GM23338 (cell line): ENCODE results near the gene FXYD7. TPM values are rescaled to one million over a fixed set of nuclear protein-coding genes. Genes with fewer than 3 reads are reported as not detected.
A peak's percentile ranks its signal among the peaks of the same experiment; 100 is the strongest.

Experiments used
- ATAC-seq: fragments of 200-7000 bp; cut with Tn5 transposase; 3 replicates; pipeline ENCODE4 v1.9.1; 2020
- DNase-seq: peaks from one replicate; pipeline ENCODE4 v3.0.0-alpha.2; 2015; ENCODE audit warnings: low spot score
- H2AFZ ChIP-seq: fragments of 200-600 bp; sonication (generic); 2 replicates; pipeline ENCODE4 v1.8.0; 2016; ENCODE audit warnings: antibody characterized with exemption, mild to moderate bottlenecking, moderate library complexity
- H3F3A ChIP-seq: fragments of 200-600 bp; sonication (generic); replicated peaks from 2 replicates; pipeline ENCODE4 v1.8.0; 2017; ENCODE audit warnings: antibody characterized with exemption, mixed run types, low read depth
- H3K27ac ChIP-seq: fragments of 200-600 bp; sonication (generic); 2 replicates; pipeline ENCODE4 v1.6.1; 2016; ENCODE audit warnings: low read depth
- H3K27me3 ChIP-seq: fragments of 200-600 bp; sonication (generic); 2 replicates; pipeline ENCODE4 v1.8.0; 2016; ENCODE audit warnings: mild to moderate bottlenecking, mixed run types, moderate library complexity; ENCODE audit not compliant: insufficient read depth
- H3K36me3 ChIP-seq: fragments of 200-600 bp; sonication (generic); 2 replicates; pipeline ENCODE4 v1.8.0; 2016; ENCODE audit warnings: mild to moderate bottlenecking; ENCODE audit not compliant: insufficient read depth
- H3K4me1 ChIP-seq: fragments of 200-600 bp; sonication (generic); 2 replicates; pipeline ENCODE4 v1.8.0; 2016; ENCODE audit warnings: mild to moderate bottlenecking, moderate library complexity; ENCODE audit not compliant: insufficient read depth
- H3K4me2 ChIP-seq: fragments of 200-600 bp; sonication (generic); 2 replicates; pipeline ENCODE4 v1.7.1; 2017; ENCODE audit warnings: mixed run types
- H3K4me3 ChIP-seq: fragments of 200-600 bp; sonication (generic); 2 replicates; pipeline ENCODE4 v1.6.1; 2016; ENCODE audit warnings: mixed run types
- H3K79me2 ChIP-seq: fragments of 200-600 bp; sonication (generic); replicated peaks from 2 replicates; pipeline ENCODE4 v1.8.0; 2017; ENCODE audit warnings: mild to moderate bottlenecking; ENCODE audit not compliant: insufficient read depth
- H3K9me2 ChIP-seq: fragments of 200-600 bp; sonication (generic); 2 replicates; pipeline ENCODE4 v1.8.0; 2017; ENCODE audit not compliant: insufficient read depth
- H4K20me1 ChIP-seq: fragments of 200-600 bp; sonication (generic); replicated peaks from 2 replicates; pipeline ENCODE4 v1.8.0; 2017; ENCODE audit warnings: mild to moderate bottlenecking; ENCODE audit not compliant: insufficient read depth
- H3K27ac Mint-ChIP-seq: 2 replicates; pipeline ENCODE4 v1.8.0; 2020; ENCODE audit warnings: inconsistent platforms, mild to moderate bottlenecking, moderate library complexity, mixed read lengths
- H3K27me3 Mint-ChIP-seq: 3 replicates; pipeline ENCODE4 v1.8.0; 2022; ENCODE audit warnings: low read depth, mild to moderate bottlenecking, moderate library complexity, mixed read lengths, inconsistent platforms; ENCODE audit not compliant: insufficient read depth, poor library complexity
- H3K36me3 Mint-ChIP-seq: 3 replicates; pipeline ENCODE4 v1.8.0; 2021; ENCODE audit warnings: low read depth, mild to moderate bottlenecking, inconsistent platforms, moderate library complexity, mixed read lengths
- H3K4me1 Mint-ChIP-seq: 3 replicates; pipeline ENCODE4 v1.8.0; 2020; ENCODE audit warnings: mild to moderate bottlenecking, inconsistent platforms, mixed read lengths
- H3K4me3 Mint-ChIP-seq: 3 replicates; pipeline ENCODE4 v1.8.0; 2021; ENCODE audit warnings: moderate library complexity, mild to moderate bottlenecking, inconsistent platforms, mixed read lengths
- H3K9me3 Mint-ChIP-seq: 3 replicates; pipeline ENCODE4 v1.8.0; 2020; ENCODE audit warnings: moderate library complexity, mild to moderate bottlenecking, inconsistent platforms, mixed read lengths
- CTCF ChIP-seq, 2 experiments: fragments of 200-600 bp in 1 of 2; sonication (generic) in 1 of 2; conservative IDR thresholded peaks; 2 replicates each; pipeline versions ENCODE4 v1.5.1 to v1.6.1; 2016 to 2017; ENCODE audit warnings: antibody characterized with exemption in 2 of 2, low read depth in 2 of 2, mild to moderate bottlenecking in 2 of 2, moderate library complexity in 1 of 2
- EZH2 ChIP-seq: fragments of 200-600 bp; sonication (generic); IDR thresholded peaks from one replicate; pipeline ENCODE4 v1.8.0; 2017; ENCODE audit warnings: antibody characterized with exemption, mild to moderate bottlenecking, low read depth; ENCODE audit not compliant: unreplicated experiment
- EZH2phosphoT487 ChIP-seq: fragments of 200-600 bp; sonication (generic); IDR thresholded peaks from one replicate; pipeline ENCODE4 v1.8.1; 2018; ENCODE audit warnings: antibody characterized with exemption; ENCODE audit not compliant: unreplicated experiment
- JUNB ChIP-seq: IDR thresholded peaks from one replicate; pipeline ENCODE4 v1.6.1; 2016; ENCODE audit warnings: antibody characterized with exemption; ENCODE audit not compliant: unreplicated experiment
- NANOG ChIP-seq: IDR thresholded peaks from 2 replicates; pipeline ENCODE4 v1.6.1; 2016; ENCODE audit warnings: antibody characterized with exemption, borderline replicate concordance
- POLR2AphosphoS5 ChIP-seq: IDR thresholded peaks from 2 replicates; pipeline ENCODE4 v1.6.1; 2016; ENCODE audit warnings: antibody characterized with exemption, low read depth
- REST ChIP-seq: IDR thresholded peaks from one replicate; pipeline ENCODE4 v1.6.1; 2018; ENCODE audit warnings: antibody characterized with exemption; ENCODE audit not compliant: unreplicated experiment
- STAT1 ChIP-seq: IDR thresholded peaks from one replicate; pipeline ENCODE4 v1.6.1; 2016; ENCODE audit warnings: antibody characterized with exemption; ENCODE audit not compliant: unreplicated experiment
- ZNF331 ChIP-seq: fragments of 250-450 bp; sonication (Bioruptor Pico); IDR thresholded peaks from 2 replicates; pipeline ENCODE4 v1.5.0; 2020; ENCODE audit warnings: low read depth, mild to moderate bottlenecking, moderate library complexity
- ZNF462 ChIP-seq: fragments of 250-450 bp; sonication (Bioruptor Pico); IDR thresholded peaks from 2 replicates; pipeline ENCODE4 v1.5.0; 2020; ENCODE audit warnings: mild to moderate bottlenecking, moderate library complexity
- polyA plus RNA-seq: library from polyadenylated mRNA; unstranded; fragments of >200 nt; fragmentation: Nextera tagmentation; extraction: Ambion mirVana; gene quantifications from 2 replicates; pipeline ENCODE4 v1.2.1, GENCODE V29; 2016
- total RNA-seq: library from RNA; depleted of rRNA; stranded (reverse); fragments of >200 nt; shearing (Covaris generic); gene quantifications from 2 replicates; pipeline ENCODE4 v1.2.3, GENCODE V29; 2014

The FXYD7 gene
- total and polyA plus RNA-seq, 2 experiments from 2014 or later, result 9.6 to 44.0 TPM

GRCh38 chr19:35119578-35120155, 23.4 kb upstream of the FXYD7 start:
- Mint-ChIP-seq H3K27ac (no peak overlapping the region), H3K4me3 (no peak overlapping the region), H3K27me3 (peaks cover 15% of the 10 kb centered on the region), H3K4me1 (peaks cover 45% of the 10 kb centered on the region), H3K9me3 (no peaks in the 10 kb centered on the region; the same call in 2 of the 3 replicates), H3K36me3 (no peaks in the 10 kb centered on the region)
- DNase-seq (no peak), ATAC-seq (no peak)
- H3K79me2 ChIP-seq, result no peaks in the 10 kb centered on the region
- 0 out of 2 replicates have a peak overlapping the region, but pooled peaks have one; percentile 56 for H2AFZ ChIP-seq
- TF ChIP-seq NANOG (no peak), ZNF462 (CRISPR knock-in tag) (no peak), EZH2phosphoT487 (no peak), POLR2AphosphoS5 (no peak), ZNF331 (CRISPR knock-in tag) (no peak), JUNB (no peak), STAT1 (no peak)
- H3K4me3 ChIP-seq, result no peak overlapping the region
- no peaks in the 10 kb centered on the region for H3K27me3 ChIP-seq
- H3K4me1 ChIP-seq, result peaks cover 26% of the 10 kb centered on the region
- no peaks in the 10 kb centered on the region for H3K36me3 ChIP-seq
- H3K9me2 ChIP-seq, result no peaks in the 10 kb centered on the region
- no peak overlapping the region for H3K27ac ChIP-seq
- H3F3A ChIP-seq, result no peaks in the 10 kb centered on the region
- H4K20me1 ChIP-seq, result no peaks in the 10 kb centered on the region
- no peak overlapping the region for H3K4me2 ChIP-seq

GRCh38 chr19:35120492-35120891, 22.6 kb upstream of the FXYD7 start:
- no peak overlapping the region for H3K27ac ChIP-seq
- peaks cover 18% of the 10 kb centered on the region for H3K4me1 ChIP-seq
- H3K36me3 ChIP-seq, result no peaks in the 10 kb centered on the region
- no peaks in the 10 kb centered on the region for H4K20me1 ChIP-seq
- DNase-seq (no peak), ATAC-seq (no peak)
- Mint-ChIP-seq H3K4me3 (no peak overlapping the region), H3K27ac (no peak overlapping the region), H3K27me3 (peaks cover 16% of the 10 kb centered on the region), H3K9me3 (no peaks in the 10 kb centered on the region), H3K4me1 (peaks cover 39% of the 10 kb centered on the region), H3K36me3 (no peaks in the 10 kb centered on the region)
- H3K27me3 ChIP-seq, result no peaks in the 10 kb centered on the region
- no peak overlapping the region for H2AFZ ChIP-seq
- no peaks in the 10 kb centered on the region for H3F3A ChIP-seq
- H3K4me3 ChIP-seq, result no peak overlapping the region
- H3K9me2 ChIP-seq, result no peaks in the 10 kb centered on the region
- H3K79me2 ChIP-seq, result no peaks in the 10 kb centered on the region
- H3K4me2 ChIP-seq, result no peak overlapping the region
- TF ChIP-seq NANOG, result no peak
- no peak for TF ChIP-seq REST
- TF ChIP-seq ZNF331 (CRISPR knock-in tag), result no peak
- no peak for TF ChIP-seq CTCF (conservative IDR thresholded peaks at IDR 0.05; ENCODE audit: low read depth in 2 of 2)
- no peak for TF ChIP-seq EZH2
- TF ChIP-seq EZH2phosphoT487, result no peak
